HG03103 (cell line): Measurements from ENCODE around the gene SIRT3.

Experiments used
- ATAC-seq: cut with Tn5 transposase; IDR thresholded peaks from one replicate; pipeline ENCODE4 v1.9.1; 2021; ENCODE audit warnings: low read depth; ENCODE audit not compliant: unreplicated experiment

Gene SIRT3

DNA sequence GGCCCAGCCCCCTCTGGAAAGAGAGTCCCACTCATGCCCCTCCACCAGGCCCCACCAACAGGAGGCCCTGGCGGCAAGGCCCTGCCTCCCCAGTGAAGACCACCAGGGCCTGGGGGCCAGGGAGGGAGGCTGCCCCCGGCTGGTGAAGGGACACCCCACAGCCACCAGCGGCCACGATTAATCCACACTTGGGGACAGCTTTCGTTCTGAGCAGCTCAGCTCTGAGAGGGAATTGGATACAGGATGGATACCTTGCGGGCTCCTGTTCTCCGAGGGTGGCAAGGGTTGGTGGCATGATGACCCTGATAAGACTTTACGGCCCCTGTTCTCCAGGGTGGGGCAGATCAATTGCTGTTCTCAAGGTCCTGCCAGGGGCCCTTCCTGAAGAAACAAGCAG lies 35.2 kb upstream of the SIRT3 start:
- no peak for ATAC-seq

GRCh38 chr11:270451-271318 lies 34.5 kb upstream of the SIRT3 start:
- no peak for ATAC-seq

- ATAC-seq = peak; percentile 48
Measured at GRCh38 chr11:269146-269890, 33.2 kb upstream of the SIRT3 start.

- peak; percentile 34 for ATAC-seq
Measured at GRCh38 chr11:268716-269145, 32.6 kb upstream of the SIRT3 start.

- no peak for ATAC-seq
Measured at GRCh38 chr11:267491-267994, 31.4 kb upstream of the SIRT3 start.

- no peak for ATAC-seq
Measured at GRCh38 chr11:266676-267439, 30.7 kb upstream of the SIRT3 start.

GRCh38 chr11:261624-262023 lies 25.5 kb upstream of the SIRT3 start:
- no peak for ATAC-seq

GRCh38 chr11:259413-259812 lies 23.3 kb upstream of the SIRT3 start:
- no peak for ATAC-seq

DNA sequence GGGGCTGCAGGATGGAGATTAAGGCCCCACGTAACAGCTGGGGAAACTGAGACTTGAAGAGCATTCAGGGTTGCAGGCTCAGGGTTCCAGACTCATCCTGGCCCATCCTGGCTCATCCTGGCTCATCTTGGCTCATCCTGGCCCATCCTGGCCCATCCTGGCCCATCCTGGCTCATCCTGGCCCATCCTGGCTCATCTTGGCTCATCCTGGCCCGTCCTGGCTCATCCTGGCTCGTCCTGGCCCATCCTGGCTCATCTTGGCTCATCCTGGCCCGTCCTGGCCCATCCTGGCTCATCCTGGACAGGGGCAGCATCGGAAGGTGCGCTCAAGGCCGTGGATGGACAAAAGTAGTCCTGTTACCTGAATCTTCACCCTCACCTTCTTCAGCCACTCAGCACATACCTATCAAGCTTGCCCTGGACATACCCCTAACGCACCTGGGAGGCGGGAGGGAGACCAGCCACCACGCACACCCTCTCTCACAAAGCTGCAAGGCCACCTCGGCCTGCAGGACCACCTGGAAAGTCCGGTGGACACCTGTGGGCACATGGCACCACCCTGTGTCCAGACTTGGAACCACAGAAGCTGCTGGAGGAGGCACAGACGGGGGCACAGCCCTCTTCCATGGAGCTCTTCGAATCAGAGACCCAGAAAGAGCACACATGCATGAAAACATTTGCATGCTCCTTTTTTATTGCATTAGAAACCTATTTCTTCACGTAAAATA lies 21.8 kb upstream of the SIRT3 start:
- ATAC-seq = no peak

GRCh38 chr11:256952-257737 lies 21.0 kb upstream of the SIRT3 start:
- no peak for ATAC-seq

DNA sequence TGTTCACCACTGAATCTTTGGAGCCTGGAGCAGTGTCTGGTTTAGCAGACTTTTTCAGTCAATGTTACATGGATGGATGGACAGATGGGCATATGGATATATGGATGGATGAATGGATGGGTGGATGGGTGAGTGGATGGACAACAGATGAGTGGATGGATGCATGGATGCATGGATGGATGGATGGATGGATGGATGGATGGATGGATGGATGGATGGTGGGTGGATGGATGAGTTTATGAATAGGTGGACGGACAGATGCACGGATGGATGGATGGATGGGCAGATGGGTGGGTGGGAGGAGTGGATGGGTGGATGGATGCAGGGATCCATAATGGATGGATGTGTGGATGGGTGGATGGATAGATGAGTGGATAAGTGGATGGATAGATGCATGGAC lies 19.7 kb upstream of the SIRT3 start:
- ATAC-seq = no peak

- no peak for ATAC-seq
Measured at GRCh38 chr11:255176-255575, 19.0 kb upstream of the SIRT3 start.

- no peak for ATAC-seq
Measured at GRCh38 chr11:253886-254270, 17.7 kb upstream of the SIRT3 start.

GRCh38 chr11:253160-253885 lies 17.2 kb upstream of the SIRT3 start:
- no peak for ATAC-seq

DNA sequence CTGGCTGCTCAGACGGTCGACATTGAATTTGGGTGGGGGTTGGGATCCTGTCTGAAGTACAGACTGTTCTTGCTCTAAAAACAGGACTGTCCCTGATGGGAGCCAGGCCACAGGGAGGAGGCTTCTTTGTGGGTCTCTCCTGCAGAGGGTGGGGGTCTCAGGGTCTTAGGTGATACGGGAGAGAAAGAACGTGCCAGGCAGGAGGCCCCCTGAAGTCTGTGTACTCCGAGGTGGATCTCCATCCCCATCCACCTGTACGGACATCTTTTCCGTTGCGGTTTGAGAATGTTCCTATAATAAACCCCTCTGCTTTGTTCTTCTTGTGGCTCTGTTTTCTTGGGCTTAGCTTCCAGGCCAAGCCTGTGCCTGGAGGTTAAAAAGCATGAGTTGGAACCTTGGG lies 16.5 kb upstream of the SIRT3 start:
- no peak for ATAC-seq

DNA sequence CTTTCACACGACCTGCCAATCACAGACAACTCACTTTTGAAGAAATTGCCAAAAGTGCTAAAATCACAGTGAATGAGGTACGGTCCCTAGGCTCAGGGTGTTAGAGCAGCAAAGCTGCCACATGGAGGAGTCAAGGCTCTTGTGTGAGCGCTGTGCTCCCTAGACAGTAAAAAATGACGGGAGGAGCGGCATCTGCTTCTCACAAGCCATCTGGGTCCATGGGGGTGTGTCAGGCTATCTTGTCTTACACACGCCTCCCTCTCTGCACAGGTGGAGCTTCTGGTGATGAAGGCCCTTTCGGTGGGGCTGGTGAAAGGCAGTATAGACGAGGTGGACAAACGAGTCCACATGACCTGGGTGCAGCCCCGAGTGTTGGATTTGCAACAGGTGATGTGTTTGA lies 15.4 kb upstream of the SIRT3 start:
- ATAC-seq = no peak

GRCh38 chr11:250740-251299 lies 14.7 kb upstream of the SIRT3 start:
- no peak for ATAC-seq

DNA sequence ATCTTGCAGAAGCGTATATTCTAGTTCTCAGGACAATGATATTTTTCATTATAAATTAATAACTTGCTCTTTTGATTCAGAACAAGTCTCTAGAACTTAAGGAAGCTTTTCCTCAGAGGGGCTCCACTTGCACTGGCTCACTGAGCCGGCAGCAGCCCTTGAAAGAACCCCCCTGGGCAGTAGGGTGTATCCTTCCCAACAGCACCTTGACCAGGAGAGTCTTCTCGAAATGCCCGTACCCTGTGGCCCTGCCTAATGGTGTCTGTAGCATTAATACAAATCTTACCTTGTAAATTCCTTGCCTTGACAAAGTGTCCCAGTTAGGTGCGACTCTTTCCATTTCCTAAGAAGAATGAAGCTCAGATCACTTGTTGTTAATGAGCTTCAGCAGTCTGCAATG lies 14.1 kb upstream of the SIRT3 start:
- ATAC-seq = no peak

DNA sequence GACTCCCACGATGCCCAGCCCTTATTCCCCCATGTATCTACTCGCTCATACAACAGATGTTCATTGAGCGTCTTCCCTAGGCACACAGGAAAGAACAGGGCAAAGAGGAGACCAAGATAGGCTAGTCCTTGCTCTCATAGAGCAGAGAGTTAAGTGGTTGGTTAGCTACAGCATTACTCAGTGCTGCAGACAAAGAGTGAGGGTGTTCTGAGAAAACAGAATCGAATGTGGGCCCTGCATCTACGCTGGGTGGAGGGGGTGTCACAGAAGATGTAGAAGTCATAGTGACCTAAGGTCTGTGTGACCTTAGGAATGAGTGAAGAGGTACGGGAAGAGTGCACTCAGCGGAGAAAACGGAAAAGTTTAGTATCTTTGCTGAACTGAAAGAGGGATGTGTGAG lies 12.9 kb upstream of the SIRT3 start:
- no peak for ATAC-seq
